GM23248 (cell line): ENCODE measurements around the gene OR10G3.

Experiments
- EZH2 ChIP-seq: fragments of 200-600 bp; sonication (generic); IDR thresholded peaks from 2 replicates; pipeline ENCODE4 v1.6.1; 2018; ENCODE audit warnings: antibody characterized with exemption, mild to moderate bottlenecking; ENCODE audit not compliant: insufficient read depth, poor library complexity, severe bottlenecking
- EZH2phosphoT487 ChIP-seq: fragments of 200-600 bp; sonication (generic); IDR thresholded peaks from 2 replicates; pipeline ENCODE4 v1.6.1; 2018; ENCODE audit warnings: antibody characterized with exemption, moderate library complexity, mild to moderate bottlenecking, low read depth; ENCODE audit not compliant: insufficient read depth

DNA sequence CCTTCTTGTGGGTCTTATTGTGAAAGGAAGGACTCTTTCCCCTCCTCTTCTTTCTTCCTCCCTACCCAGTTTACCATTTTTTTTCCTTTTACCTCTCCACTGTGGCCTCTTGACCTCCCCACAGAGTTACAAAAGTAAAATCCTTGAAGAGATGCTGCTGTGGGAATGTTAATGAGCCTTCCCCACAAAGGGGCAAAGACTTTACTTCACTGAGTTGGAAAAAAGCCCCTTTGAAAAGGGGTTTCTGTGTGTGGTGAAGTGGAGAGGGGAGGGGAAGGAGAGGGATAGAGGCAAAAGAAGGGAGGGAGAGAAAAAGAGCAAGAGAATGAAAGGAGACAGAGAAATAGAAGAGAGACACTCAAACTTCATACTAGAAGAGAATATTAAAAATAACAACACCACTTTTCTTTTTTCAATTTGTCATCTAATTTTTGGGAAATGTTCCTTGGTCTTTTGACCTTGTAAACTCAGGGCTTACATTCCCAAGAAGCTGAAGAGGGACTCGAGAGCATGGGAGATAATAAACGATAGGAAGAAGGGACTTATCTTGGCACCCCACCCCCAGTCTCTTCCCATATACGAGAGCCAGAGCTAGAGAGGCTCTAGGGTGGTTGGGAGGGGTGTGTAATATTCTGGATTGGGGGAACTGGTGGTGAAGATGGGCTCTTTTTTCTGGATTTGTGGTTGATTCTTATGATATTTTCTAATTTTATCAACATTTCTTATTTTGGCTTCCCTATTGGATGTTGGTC, 40.5 kb downstream of the OR10G3 start:
- TF ChIP-seq EZH2phosphoT487 (no peak), EZH2 (no peak)
